RWPE2 (cell line): ENCODE results near the gene RNF208.

Experiments
- ATAC-seq: fragments of 200-7000 bp; cut with Tn5 transposase; 3 replicates; pipeline ENCODE4 v1.9.1; 2021; ENCODE audit warnings: low read depth
- DNase-seq: peaks from one replicate; pipeline ENCODE4 v3.0.0-alpha.2; 2020; ENCODE audit warnings: low spot score
- H3K27ac ChIP-seq: fragments of 450-650 bp; 2 replicates; pipeline ENCODE4 v1.5.1; 2017; ENCODE audit warnings: mild to moderate bottlenecking; ENCODE audit not compliant: poor library complexity, severe bottlenecking
- H3K27me3 ChIP-seq: fragments of 250-450 bp; sonication (Bioruptor Pico); 2 replicates; pipeline ENCODE4 v1.5.1; 2021; ENCODE audit warnings: mild to moderate bottlenecking, moderate library complexity; ENCODE audit not compliant: insufficient read depth, poor library complexity, severe bottlenecking
- H3K36me3 ChIP-seq: fragments of 250-450 bp; sonication (Bioruptor Pico); 2 replicates; pipeline ENCODE4 v1.5.1; 2020; ENCODE audit warnings: low read depth, mild to moderate bottlenecking, moderate library complexity
- H3K4me1 ChIP-seq: fragments of 250-450 bp; sonication (Bioruptor Pico); 2 replicates; pipeline ENCODE4 v1.5.1; 2021; ENCODE audit warnings: mild to moderate bottlenecking, moderate library complexity; ENCODE audit not compliant: insufficient read depth, poor library complexity, severe bottlenecking
- H3K4me3 ChIP-seq: fragments of 250-450 bp; sonication (Bioruptor Pico); 2 replicates; pipeline ENCODE4 v1.5.1; 2021; ENCODE audit warnings: mild to moderate bottlenecking, moderate library complexity; ENCODE audit not compliant: severe bottlenecking
- H3K9me3 ChIP-seq: fragments of 250-450 bp; sonication (Bioruptor Pico); 2 replicates; pipeline ENCODE4 v1.5.1; 2021; ENCODE audit warnings: mild to moderate bottlenecking, moderate library complexity; ENCODE audit not compliant: severe bottlenecking
- TF ChIP-seq, protein P1 (sequence below): fragments of 450-650 bp; IDR thresholded peaks from one replicate; pipeline ENCODE4 v1.5.1; 2017; ENCODE audit warnings: mild to moderate bottlenecking, moderate library complexity; ENCODE audit not compliant: poor library complexity, severe bottlenecking

Gene RNF208

DNA sequence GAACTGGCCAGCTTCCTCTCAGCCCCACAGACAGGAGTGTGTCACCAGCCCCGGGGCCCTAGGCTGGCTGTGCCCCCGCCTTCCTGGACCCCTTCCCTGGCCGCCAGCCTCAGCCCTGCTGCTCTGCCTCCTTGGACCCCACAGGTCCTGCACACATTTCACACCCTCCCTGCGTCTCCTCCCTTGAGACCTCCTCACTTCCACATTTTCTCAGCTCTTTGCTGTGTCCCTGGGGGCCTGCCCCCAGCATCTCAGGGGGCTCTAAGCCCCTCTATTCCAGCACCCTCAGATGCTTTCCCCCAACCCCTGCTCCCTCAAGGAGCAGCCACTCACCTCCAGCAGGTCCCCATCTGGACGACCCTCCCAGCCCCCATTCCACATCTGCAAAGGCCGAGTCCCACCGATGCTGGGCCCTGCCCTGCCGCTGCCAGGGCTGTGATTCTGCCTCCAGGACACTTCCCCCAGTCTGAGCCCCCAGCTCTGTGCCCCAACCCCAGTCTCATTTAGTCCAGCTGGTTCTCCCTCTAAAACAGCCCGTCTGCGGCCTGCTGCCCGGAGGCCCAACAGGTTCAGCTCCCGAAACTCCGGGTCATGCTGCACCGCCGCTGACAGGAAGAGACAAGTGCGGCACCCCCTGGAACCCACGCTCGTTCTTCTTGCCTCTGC, 12.9 kb upstream of the RNF208 start:
- Histone ChIP-seq H3K4me1 (no peaks in the 10 kb centered on the region), H3K9me3 (no peaks in the 10 kb centered on the region), H3K27ac (no peak overlapping the region), H3K4me3 (no peak overlapping the region), H3K27me3 (peaks cover 4% of the 10 kb centered on the region), H3K36me3 (no peaks in the 10 kb centered on the region)
- TF ChIP-seq, protein P1, sequence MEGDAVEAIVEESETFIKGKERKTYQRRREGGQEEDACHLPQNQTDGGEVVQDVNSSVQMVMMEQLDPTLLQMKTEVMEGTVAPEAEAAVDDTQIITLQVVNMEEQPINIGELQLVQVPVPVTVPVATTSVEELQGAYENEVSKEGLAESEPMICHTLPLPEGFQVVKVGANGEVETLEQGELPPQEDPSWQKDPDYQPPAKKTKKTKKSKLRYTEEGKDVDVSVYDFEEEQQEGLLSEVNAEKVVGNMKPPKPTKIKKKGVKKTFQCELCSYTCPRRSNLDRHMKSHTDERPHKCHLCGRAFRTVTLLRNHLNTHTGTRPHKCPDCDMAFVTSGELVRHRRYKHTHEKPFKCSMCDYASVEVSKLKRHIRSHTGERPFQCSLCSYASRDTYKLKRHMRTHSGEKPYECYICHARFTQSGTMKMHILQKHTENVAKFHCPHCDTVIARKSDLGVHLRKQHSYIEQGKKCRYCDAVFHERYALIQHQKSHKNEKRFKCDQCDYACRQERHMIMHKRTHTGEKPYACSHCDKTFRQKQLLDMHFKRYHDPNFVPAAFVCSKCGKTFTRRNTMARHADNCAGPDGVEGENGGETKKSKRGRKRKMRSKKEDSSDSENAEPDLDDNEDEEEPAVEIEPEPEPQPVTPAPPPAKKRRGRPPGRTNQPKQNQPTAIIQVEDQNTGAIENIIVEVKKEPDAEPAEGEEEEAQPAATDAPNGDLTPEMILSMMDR, result no peak
- DNase-seq (no peak), ATAC-seq (no peak)

DNA sequence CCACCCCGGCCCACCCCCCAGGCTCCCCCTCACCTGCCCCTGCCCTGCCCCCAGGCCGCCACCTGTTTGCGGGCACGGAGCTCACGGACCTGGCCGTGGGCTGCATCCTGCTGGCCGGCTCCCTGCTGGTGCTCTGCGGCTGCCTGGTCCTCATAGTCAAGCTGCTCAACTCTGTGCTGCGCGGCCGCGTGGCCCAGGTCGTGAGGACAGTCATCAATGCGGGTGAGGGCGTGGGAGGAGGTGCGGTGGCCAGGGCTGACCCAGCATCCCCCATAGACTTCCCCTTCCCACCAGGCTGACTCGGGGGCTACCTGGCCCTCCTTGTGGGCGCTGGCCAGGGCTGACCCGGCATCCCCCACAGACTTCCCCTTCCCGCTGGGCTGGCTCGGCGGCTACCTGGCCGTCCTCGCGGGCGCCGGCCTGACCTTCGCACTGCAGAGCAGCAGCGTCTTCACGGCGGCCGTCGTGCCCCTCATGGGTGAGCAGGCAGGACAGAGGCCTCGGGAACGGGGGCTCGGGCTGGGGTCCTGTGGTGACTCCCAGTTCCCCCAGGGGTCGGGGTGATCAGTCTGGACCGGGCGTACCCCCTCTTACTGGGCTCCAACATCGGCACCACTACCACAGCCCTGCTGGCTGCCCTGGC, 12.1 kb upstream of the RNF208 start:
- no peak overlapping the region for H3K4me3 ChIP-seq
- ATAC-seq (no peak), DNase-seq (no peak)
- TF ChIP-seq, protein P1, result no peak
- no peaks in the 10 kb centered on the region for H3K36me3 ChIP-seq
- H3K27me3 ChIP-seq, result peaks cover 4% of the 10 kb centered on the region
- no peaks in the 10 kb centered on the region for H3K4me1 ChIP-seq
- H3K9me3 ChIP-seq, result no peaks in the 10 kb centered on the region
- no peak overlapping the region for H3K27ac ChIP-seq

DNA sequence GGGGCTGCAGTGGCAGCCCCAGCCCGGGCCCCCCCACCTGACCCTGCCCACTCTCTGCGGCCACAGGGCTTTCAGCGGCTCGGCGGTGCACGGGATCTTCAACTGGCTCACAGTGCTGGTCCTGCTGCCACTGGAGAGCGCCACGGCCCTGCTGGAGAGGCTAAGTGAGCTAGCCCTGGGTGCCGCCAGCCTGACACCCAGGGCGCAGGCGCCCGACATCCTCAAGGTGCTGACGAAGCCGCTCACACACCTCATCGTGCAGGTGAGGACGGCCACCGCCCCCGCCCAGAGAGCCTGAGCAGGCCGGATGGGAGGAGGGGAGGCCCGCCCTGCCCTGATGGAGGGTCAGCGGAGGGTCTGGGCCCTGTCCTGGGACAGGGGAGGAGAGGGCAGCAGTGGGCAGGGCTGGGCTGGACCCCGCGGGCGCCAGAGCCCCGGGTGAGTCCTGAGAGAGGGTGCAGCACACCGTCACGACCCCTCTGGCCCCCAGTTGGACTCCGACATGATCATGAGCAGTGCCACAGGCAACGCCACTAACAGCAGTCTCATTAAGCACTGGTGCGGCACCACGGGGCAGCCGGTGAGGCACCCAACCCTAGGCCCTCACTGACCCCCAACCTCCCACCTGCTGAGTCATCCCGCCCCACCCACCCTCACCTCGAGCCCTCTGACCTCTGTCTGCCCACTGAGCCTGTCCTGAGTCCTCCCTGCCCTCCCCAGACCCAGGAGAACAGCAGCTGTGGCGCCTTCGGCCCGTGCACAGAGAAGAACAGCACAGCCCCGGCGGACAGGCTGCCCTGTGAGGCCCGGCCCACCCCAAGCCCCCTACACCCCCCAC, 11.3 kb upstream of the RNF208 start:
- peaks cover 4% of the 10 kb centered on the region for H3K27me3 ChIP-seq
- no peak for ATAC-seq

DNA sequence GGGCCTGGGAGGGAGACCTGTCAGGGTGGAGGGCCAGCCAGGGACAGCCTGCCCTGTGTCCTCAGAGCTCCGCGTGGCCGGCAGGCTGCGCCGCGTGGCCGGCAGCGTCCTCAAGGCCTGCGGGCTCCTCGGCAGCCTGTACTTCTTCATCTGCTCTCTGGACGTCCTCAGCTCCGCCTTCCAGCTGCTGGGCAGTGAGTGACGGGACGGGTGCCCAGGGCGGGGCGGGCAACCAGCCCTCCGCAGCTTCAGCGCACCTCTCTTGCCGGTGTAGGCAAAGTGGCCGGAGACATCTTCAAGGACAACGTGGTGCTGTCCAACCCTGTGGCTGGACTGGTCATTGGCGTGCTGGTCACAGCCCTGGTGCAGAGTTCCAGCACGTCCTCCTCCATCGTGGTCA, 10.5 kb upstream of the RNF208 start:
- H3K4me1 ChIP-seq, result peaks cover 2% of the 10 kb centered on the region
- H3K36me3 ChIP-seq, result no peaks in the 10 kb centered on the region
- H3K9me3 ChIP-seq, result no peaks in the 10 kb centered on the region
- ATAC-seq, result no peak
- no peak overlapping the region for H3K4me3 ChIP-seq
- no peak for DNase-seq
- TF ChIP-seq, protein P1, result no peak
- no peak overlapping the region for H3K27ac ChIP-seq
- H3K27me3 ChIP-seq, result peaks cover 4% of the 10 kb centered on the region

More for the DNA sequence above, 11.3 kb upstream of the RNF208 start:
- no peaks in the 10 kb centered on the region for H3K4me1 ChIP-seq
- H3K27ac ChIP-seq, result no peak overlapping the region
- no peaks in the 10 kb centered on the region for H3K9me3 ChIP-seq
- no peak overlapping the region for H3K4me3 ChIP-seq
- no peak for DNase-seq
- no peaks in the 10 kb centered on the region for H3K36me3 ChIP-seq
- TF ChIP-seq, protein P1, result no peak
